ENCODE results near the gene TSNAX. TPM values are rescaled to one million over a fixed set of nuclear protein-coding genes. Genes with fewer than 3 reads are reported as not detected.

TSNAX gene
- total RNA-seq, 1 experiment from 2014 or later: 47.1 TPM

- ChIA-PET CTCF (no interaction called here), RAD21 (ENCODE audit: low non-redundant PET in 1 of 2, low total read pairs in 2 of 2, uncharacterized antibody in 2 of 2, unreplicated experiment in 2 of 2) (no interaction called here), POLR2A (no interaction called here)
- H2AFZ ChIP-seq (ENCODE audit: low read depth, low read length, poor library complexity, severe bottlenecking): no peak overlapping the region
- H3K4me2 ChIP-seq (ENCODE audit: low read length): no peak overlapping the region
- H3K4me3 ChIP-seq (replicated peaks in 1 of 2; ENCODE audit: low read depth in 1 of 2, low read length in 2 of 2): no peak overlapping the region
- BruUV-seq (replicated peaks): no TSS peak
- ATAC-seq (no peak), DNase-seq (ENCODE audit: low read depth, low spot score) (no peak)
- H3K9me3 ChIP-seq (ENCODE audit: control insufficient read depth in 1 of 2, insufficient read depth in 1 of 2, low read depth in 1 of 2, low read length in 2 of 2): no peaks in the 10 kb centered on the region
- peaks cover 24 to 25% of the 10 kb centered on the region in 2 experiments; a peak in 3 of 4 replicates for H3K36me3 ChIP-seq (ENCODE audit: control insufficient read depth in 1 of 2, insufficient read depth in 2 of 2, low read length in 2 of 2)
- no peak for TF ChIP-seq SIN3A (IDR thresholded peaks at IDR 0.05; ENCODE audit: low read depth)
- no peak for TF ChIP-seq ELF1 (IDR thresholded peaks at IDR 0.05; ENCODE audit: borderline replicate concordance, low read depth)
- peaks cover 3 to 4% of the 10 kb centered on the region in 2 experiments; a peak in 3 of 4 replicates for H3K4me1 ChIP-seq (ENCODE audit: control insufficient read depth in 1 of 2, insufficient read depth in 2 of 2, low read length in 2 of 2)
- no peak overlapping the region for H3K27ac ChIP-seq (ENCODE audit: low read depth, low read length)
- H3K9me2 ChIP-seq (ENCODE audit: insufficient read depth): no peaks in the 10 kb centered on the region
- H4K20me1 ChIP-seq (ENCODE audit: insufficient read depth): no peaks in the 10 kb centered on the region
- H3K79me2 ChIP-seq (ENCODE audit: insufficient read depth, low read length): peaks cover 80% of the 10 kb centered on the region
- intact Hi-C loops (cut with micrococcal nuclease): no loop called here
- no peaks in the 10 kb centered on the region for H3K27me3 ChIP-seq (ENCODE audit: insufficient read depth, low read length)
- no peak overlapping the region for H3K9ac ChIP-seq (ENCODE audit: low read length)
These were observed 6.3 kb downstream of the TSNAX start for GRCh38 chr1:231534703-231535159.

GRCh38 chr1:231536099-231536498 lies 7.6 kb downstream of the TSNAX start:
- intact Hi-C loops (cut with micrococcal nuclease): no loop called here
- H4K20me1 ChIP-seq (ENCODE audit: insufficient read depth): no peaks in the 10 kb centered on the region
- ChIA-PET RAD21 (ENCODE audit: low non-redundant PET in 1 of 2, low total read pairs in 2 of 2, uncharacterized antibody in 2 of 2, unreplicated experiment in 2 of 2) (no interaction called here), CTCF (no interaction called here), POLR2A (no interaction called here)
- ATAC-seq: no peak
- H2AFZ ChIP-seq (ENCODE audit: low read depth, low read length, poor library complexity, severe bottlenecking): no peak overlapping the region
- H3K27ac ChIP-seq (ENCODE audit: low read depth, low read length): no peak overlapping the region
- no peaks in the 10 kb centered on the region for H3K9me2 ChIP-seq (ENCODE audit: insufficient read depth)
- H3K4me3 ChIP-seq (replicated peaks in 1 of 2; ENCODE audit: low read depth in 1 of 2, low read length in 2 of 2): no peak overlapping the region
- H3K9me3 ChIP-seq (ENCODE audit: control insufficient read depth in 1 of 2, insufficient read depth in 1 of 2, low read depth in 1 of 2, low read length in 2 of 2): peaks cover 0 to 5% of the 10 kb centered on the region in 2 experiments; a peak in 1 of 4 replicates
- no peak for DNase-seq (ENCODE audit: low read depth, low spot score)
- no TSS peak for BruUV-seq (replicated peaks)
- H3K27me3 ChIP-seq (ENCODE audit: insufficient read depth, low read length): no peaks in the 10 kb centered on the region
- peaks cover 25 to 30% of the 10 kb centered on the region in 2 experiments; a peak in 3 of 4 replicates for H3K36me3 ChIP-seq (ENCODE audit: control insufficient read depth in 1 of 2, insufficient read depth in 2 of 2, low read length in 2 of 2)
- no peak overlapping the region for H3K9ac ChIP-seq (ENCODE audit: low read length)
- H3K79me2 ChIP-seq (ENCODE audit: insufficient read depth, low read length): peaks cover 79% of the 10 kb centered on the region
- TF ChIP-seq EZH2phosphoT487 (IDR thresholded peaks at IDR 0.05; ENCODE audit: borderline replicate concordance): no peak
- H3K4me1 ChIP-seq (ENCODE audit: control insufficient read depth in 1 of 2, insufficient read depth in 2 of 2, low read length in 2 of 2): no peaks in the 10 kb centered on the region
- no peak overlapping the region for H3K4me2 ChIP-seq (ENCODE audit: low read length)

GRCh38 chr1:231540847-231541246 lies 12.4 kb downstream of the TSNAX start:
- intact Hi-C loops (cut with micrococcal nuclease): no loop called here
- Histone ChIP-seq H3K27ac (ENCODE audit: low read depth, low read length) (no peak overlapping the region), H3K36me3 (ENCODE audit: control insufficient read depth in 1 of 2, insufficient read depth in 2 of 2, low read length in 2 of 2) (peaks cover 34 to 43% of the 10 kb centered on the region in 2 experiments), H3K4me1 (ENCODE audit: control insufficient read depth in 1 of 2, insufficient read depth in 2 of 2, low read length in 2 of 2) (no peaks in the 10 kb centered on the region), H3K9me3 (ENCODE audit: control insufficient read depth in 1 of 2, insufficient read depth in 1 of 2, low read depth in 1 of 2, low read length in 2 of 2) (peaks cover 0 to 5% of the 10 kb centered on the region in 2 experiments; a peak in 1 of 4 replicates), H3K79me2 (ENCODE audit: insufficient read depth, low read length) (peaks cover 40% of the 10 kb centered on the region), H2AFZ (ENCODE audit: low read depth, low read length, poor library complexity, severe bottlenecking) (no peak overlapping the region), H3K4me2 (ENCODE audit: low read length) (no peak overlapping the region), H4K20me1 (ENCODE audit: insufficient read depth) (no peaks in the 10 kb centered on the region), H3K9me2 (ENCODE audit: insufficient read depth) (no peaks in the 10 kb centered on the region), H3K9ac (ENCODE audit: low read length) (no peak overlapping the region), H3K27me3 (ENCODE audit: insufficient read depth, low read length) (no peaks in the 10 kb centered on the region), H3K4me3 (replicated peaks in 1 of 2; ENCODE audit: low read depth in 1 of 2, low read length in 2 of 2) (no peak overlapping the region)
- DNase-seq (ENCODE audit: low read depth, low spot score) (no peak), ATAC-seq (no peak)
- POLR2A ChIA-PET: no interaction called here
- no TSS peak for BruUV-seq (replicated peaks)
- RAD21 ChIA-PET (ENCODE audit: low non-redundant PET in 1 of 2, low total read pairs in 2 of 2, uncharacterized antibody in 2 of 2, unreplicated experiment in 2 of 2): no interaction called here
- CTCF ChIA-PET: no interaction called here
- TF ChIP-seq EGR1 (IDR thresholded peaks at IDR 0.05; ENCODE audit: low read depth) (no peak), ZNF274 (IDR thresholded peaks at IDR 0.05; ENCODE audit: low read depth, low read length) (no peak), CTCF (IDR thresholded peaks at IDR 0.05 in 2 of 3, conservative IDR thresholded peaks at IDR 0.05 in 1 of 3; ENCODE audit: borderline replicate concordance in 1 of 3, insufficient read depth in 1 of 3, low read depth in 2 of 3, low read length in 2 of 3) (no peak), CBX3 (IDR thresholded peaks at IDR 0.05; ENCODE audit: low read depth) (no peak), TCF7L2 (IDR thresholded peaks at IDR 0.05; ENCODE audit: borderline replicate concordance, extremely low read depth, insufficient read depth, insufficient read length) (no peak), SIN3A (IDR thresholded peaks at IDR 0.05; ENCODE audit: low read depth) (no peak), EZH2 (IDR thresholded peaks at IDR 0.05) (no peak), MAX (IDR thresholded peaks at IDR 0.05) (no peak), SRF (IDR thresholded peaks at IDR 0.05; ENCODE audit: low read depth) (no peak), YY1 (IDR thresholded peaks at IDR 0.05; ENCODE audit: extremely low read depth, insufficient replicate concordance, low read depth, low read length) (no peak), SP1 (IDR thresholded peaks at IDR 0.05; ENCODE audit: low read depth) (no peak), EZH2phosphoT487 (IDR thresholded peaks at IDR 0.05; ENCODE audit: borderline replicate concordance) (no peak)
